Mesendoderm (in vitro differentiated cells): ENCODE data around the gene MATN4.

Experiments used
- DNase-seq: peaks from one replicate; pipeline ENCODE4 v3.0.0; 2013
- H2AK5ac ChIP-seq: 2 replicates; pipeline ENCODE4 v1.6.1; 2013; ENCODE audit warnings: low read length, inconsistent platforms
- H2BK120ac ChIP-seq: 2 replicates; pipeline ENCODE4 v1.6.1; 2013; ENCODE audit warnings: low read depth, mild to moderate bottlenecking, low read length, moderate library complexity, mixed read lengths
- H2BK15ac ChIP-seq: replicated peaks from 2 replicates; pipeline ENCODE4 v1.6.1; 2013; ENCODE audit warnings: low read depth, mild to moderate bottlenecking, moderate library complexity
- H2BK5ac ChIP-seq: 2 replicates; pipeline ENCODE4 v1.6.1; 2013; ENCODE audit warnings: low read length, inconsistent platforms
- H3K18ac ChIP-seq: 2 replicates; pipeline ENCODE4 v1.6.1; 2013; ENCODE audit warnings: mild to moderate bottlenecking, low read length, mixed read lengths
- H3K23ac ChIP-seq: one replicate; pipeline ENCODE4 v1.6.1; 2013; ENCODE audit warnings: low read length
- H3K27ac ChIP-seq: 2 replicates; pipeline ENCODE4 v1.5.1; 2013; ENCODE audit warnings: low read depth, mild to moderate bottlenecking, inconsistent platforms, low read length, moderate library complexity
- H3K27me3 ChIP-seq: 2 replicates; pipeline ENCODE4 v1.6.1; 2013; ENCODE audit warnings: low read length, control low read depth, mild to moderate bottlenecking, inconsistent platforms; ENCODE audit not compliant: insufficient read depth, poor library complexity
- H3K36me3 ChIP-seq: 2 replicates; pipeline ENCODE4 v1.6.1; 2013; ENCODE audit warnings: low read length, inconsistent platforms; ENCODE audit not compliant: control insufficient read depth, insufficient read depth
- H3K4ac ChIP-seq: one replicate; pipeline ENCODE4 v1.6.1; 2013; ENCODE audit warnings: low read depth, mild to moderate bottlenecking, low read length, moderate library complexity
- H3K4me1 ChIP-seq: 2 replicates; pipeline ENCODE4 v1.6.1; 2013; ENCODE audit warnings: low read depth, low read length, inconsistent platforms; ENCODE audit not compliant: control insufficient read depth
- H3K4me2 ChIP-seq: 2 replicates; pipeline ENCODE4 v1.6.1; 2013; ENCODE audit warnings: low read length
- H3K4me3 ChIP-seq: 2 replicates; pipeline ENCODE4 v1.5.1; 2013; ENCODE audit warnings: mild to moderate bottlenecking, low read length
- H3K56ac ChIP-seq: one replicate; pipeline ENCODE4 v1.6.1; 2013; ENCODE audit warnings: low read length
- H3K79me1 ChIP-seq: 2 replicates; pipeline ENCODE4 v1.6.1; 2013; ENCODE audit warnings: low read length, inconsistent platforms
- H3K79me2 ChIP-seq: 2 replicates; pipeline ENCODE4 v1.6.1; 2013; ENCODE audit warnings: mild to moderate bottlenecking, low read length; ENCODE audit not compliant: control insufficient read depth, insufficient read depth
- H3K9ac ChIP-seq: 2 replicates; pipeline ENCODE4 v1.6.1; 2013; ENCODE audit warnings: low read length, inconsistent platforms
- H4K5ac ChIP-seq: one replicate; pipeline ENCODE4 v1.6.1; 2013; ENCODE audit warnings: low read length
- H4K8ac ChIP-seq: one replicate; pipeline ENCODE4 v1.6.1; 2013; ENCODE audit warnings: low read depth, mild to moderate bottlenecking, control low read depth, low read length, moderate library complexity
- WGBS: extraction: QIAGEN DNeasy Blood & Tissue Kit; methylation state at CpG from one replicate; pipeline ENCODE4 v1.1.7; 2013; ENCODE audit warnings: low lambda C conversion rate, missing lambda C conversion rate; ENCODE audit not compliant: insufficient coverage; ENCODE audit errors: extremely low coverage; 5-methylcytosine and 5-hydroxymethylcytosine counted together

Gene MATN4

DNA sequence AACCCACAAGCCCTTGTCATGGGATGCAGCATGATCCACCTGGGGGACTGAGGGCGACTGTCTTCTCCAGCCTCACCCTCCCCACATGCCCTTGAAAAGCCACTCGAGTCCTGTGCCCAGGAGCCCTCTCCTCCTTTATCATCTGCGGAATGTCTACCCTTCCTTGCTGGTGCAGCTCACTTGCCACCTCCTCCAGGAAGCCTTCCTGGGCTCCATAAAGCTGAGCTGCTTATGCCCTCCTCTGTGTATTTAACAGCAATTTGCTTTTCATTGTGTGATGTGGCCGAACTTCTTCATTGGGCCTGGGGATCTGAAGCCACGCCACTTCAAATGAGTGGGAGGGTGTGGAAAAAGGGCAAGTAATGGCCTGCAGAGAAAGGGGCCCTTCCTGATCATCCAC is 19.2 kb downstream of the MATN4 start:
- no peaks in the 10 kb centered on the region for H3K4me1 ChIP-seq
- no peak overlapping the region for H3K4me3 ChIP-seq
- H3K23ac ChIP-seq = no peak overlapping the region
- no peak for DNase-seq
- H2BK15ac ChIP-seq = no peak overlapping the region
- H2BK120ac ChIP-seq = no peak overlapping the region
- WGBS = no CpG with 5 or more reads among the region's 5 CpGs
- H3K27me3 ChIP-seq = no peaks in the 10 kb centered on the region
- H4K8ac ChIP-seq = no peak overlapping the region
- H3K56ac ChIP-seq = no peak overlapping the region
- H3K18ac ChIP-seq = no peak overlapping the region
- no peaks in the 10 kb centered on the region for H3K79me2 ChIP-seq
- no peak overlapping the region for H3K27ac ChIP-seq
- no peaks in the 10 kb centered on the region for H3K36me3 ChIP-seq
- H4K5ac ChIP-seq = no peak overlapping the region
- no peak overlapping the region for H3K4ac ChIP-seq
- H2BK5ac ChIP-seq = no peak overlapping the region
- H3K79me1 ChIP-seq = no peaks in the 10 kb centered on the region
- H3K4me2 ChIP-seq = no peak overlapping the region
- no peak overlapping the region for H2AK5ac ChIP-seq
- H3K9ac ChIP-seq = no peak overlapping the region

DNA sequence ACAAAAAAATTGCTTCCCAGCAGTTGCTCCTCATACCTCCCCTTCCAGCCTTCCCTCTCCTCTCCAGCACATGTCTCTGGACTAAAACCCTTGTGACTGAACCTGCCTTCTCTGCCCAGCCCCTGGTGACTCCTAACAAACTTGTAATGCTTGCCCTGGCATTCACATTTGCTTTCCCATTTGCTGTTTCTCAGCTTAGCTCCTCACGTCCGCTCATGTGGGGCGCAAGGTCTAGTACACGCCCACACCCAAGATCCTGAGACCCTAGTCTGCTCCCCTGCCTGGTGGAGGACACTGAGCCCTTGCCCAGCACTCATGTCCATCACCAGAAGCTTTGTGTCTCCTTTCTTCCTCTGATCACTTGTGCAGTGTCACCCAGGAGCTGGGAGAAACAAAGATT is 19.7 kb downstream of the MATN4 start:
- Histone ChIP-seq H3K27me3 (no peaks in the 10 kb centered on the region), H4K5ac (no peak overlapping the region), H3K23ac (no peak overlapping the region), H3K4me1 (no peaks in the 10 kb centered on the region), H3K4ac (no peak overlapping the region), H3K27ac (no peak overlapping the region), H3K36me3 (no peaks in the 10 kb centered on the region), H3K18ac (no peak overlapping the region), H4K8ac (no peak overlapping the region), H3K4me3 (no peak overlapping the region), H2BK5ac (no peak overlapping the region), H3K56ac (no peak overlapping the region), H3K79me1 (no peaks in the 10 kb centered on the region), H2BK15ac (no peak overlapping the region), H2BK120ac (no peak overlapping the region), H3K4me2 (no peak overlapping the region), H3K9ac (no peak overlapping the region), H3K79me2 (no peaks in the 10 kb centered on the region), H2AK5ac (no peak overlapping the region)
- DNase-seq = no peak
- WGBS = no CpG with 5 or more reads among the region's 4 CpGs

DNA sequence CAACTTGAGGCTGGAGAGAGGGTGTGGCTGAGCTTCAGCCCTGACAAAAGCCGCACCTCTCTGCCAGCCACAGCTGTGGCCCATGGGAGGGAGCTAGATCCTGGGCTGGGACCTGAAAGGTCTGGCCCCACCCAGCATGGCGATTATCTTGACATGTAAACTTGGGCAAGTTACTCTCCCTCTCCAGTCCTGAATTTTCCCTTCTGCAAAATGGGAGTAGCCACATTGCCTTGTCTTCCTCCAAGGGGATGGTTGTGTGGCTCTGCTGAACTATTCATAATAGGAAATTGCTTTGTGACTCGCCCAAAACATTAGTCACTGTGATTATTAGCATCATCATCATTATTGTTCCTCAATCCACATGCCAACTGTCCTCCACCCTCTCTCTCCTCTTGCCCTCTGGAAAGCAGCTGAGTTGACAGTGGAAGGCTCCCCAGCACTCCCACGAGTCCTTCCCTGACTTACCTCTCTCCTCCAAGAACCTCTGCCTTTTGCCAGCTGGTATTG is 24.5 kb downstream of the MATN4 start:
- no peak overlapping the region for H2BK5ac ChIP-seq
- DNase-seq = no peak
- no peaks in the 10 kb centered on the region for H3K4me1 ChIP-seq
- H3K9ac ChIP-seq = no peak overlapping the region
- no peak overlapping the region for H4K5ac ChIP-seq
- H3K79me1 ChIP-seq = no peaks in the 10 kb centered on the region
- no peak overlapping the region for H2AK5ac ChIP-seq
- H3K4ac ChIP-seq = no peak overlapping the region
- H3K4me3 ChIP-seq = no peak overlapping the region
- no peaks in the 10 kb centered on the region for H3K27me3 ChIP-seq
- no peak overlapping the region for H2BK120ac ChIP-seq
- H3K18ac ChIP-seq = no peak overlapping the region
- WGBS = no CpG with 5 or more reads among the region's 4 CpGs
- H3K56ac ChIP-seq = no peak overlapping the region
- no peak overlapping the region for H3K23ac ChIP-seq
- no peak overlapping the region for H4K8ac ChIP-seq
- no peak overlapping the region for H3K4me2 ChIP-seq
- no peaks in the 10 kb centered on the region for H3K36me3 ChIP-seq
- no peak overlapping the region for H2BK15ac ChIP-seq
- H3K79me2 ChIP-seq = no peaks in the 10 kb centered on the region
- no peak overlapping the region for H3K27ac ChIP-seq

DNA sequence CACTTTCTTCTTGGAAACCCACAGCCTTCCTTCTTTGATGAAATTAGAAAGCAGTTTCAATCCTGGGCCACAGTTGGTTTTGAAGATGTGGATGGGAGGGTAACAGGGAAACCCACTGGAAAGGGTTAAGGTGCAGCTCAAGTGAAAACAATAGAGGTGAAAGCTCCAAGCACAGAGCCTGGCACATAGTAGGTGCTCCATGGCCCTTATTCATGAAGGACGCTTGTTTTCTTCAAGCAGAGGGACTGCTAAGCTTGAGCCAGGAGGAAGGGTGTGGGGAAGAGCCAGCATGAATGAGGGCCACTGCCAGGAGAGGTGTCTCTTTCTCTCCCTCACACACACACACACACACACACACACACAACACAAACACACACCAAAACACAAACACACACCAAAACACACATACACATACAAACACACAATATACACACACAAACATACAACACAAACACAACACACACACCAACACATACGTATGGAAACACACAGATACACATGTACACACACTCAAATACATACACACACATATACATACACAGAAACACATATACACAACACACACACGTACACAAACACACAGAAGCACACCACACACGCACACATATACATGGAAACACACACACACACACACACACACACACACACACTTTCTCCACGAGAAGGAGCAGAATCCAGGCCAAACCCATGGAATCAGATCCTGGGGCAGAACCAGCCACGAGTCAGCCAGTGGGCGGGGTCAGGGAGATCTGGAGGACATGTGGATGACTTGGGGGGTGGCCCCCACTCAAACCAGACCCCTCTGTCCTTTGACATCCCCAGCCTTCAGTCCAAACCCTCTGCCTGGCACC is 25.2 kb downstream of the MATN4 start:
- no peaks in the 10 kb centered on the region for H3K27me3 ChIP-seq
- H3K56ac ChIP-seq = no peak overlapping the region
- H2BK15ac ChIP-seq = no peak overlapping the region
- H3K4me3 ChIP-seq = no peak overlapping the region
- no peak overlapping the region for H3K4me2 ChIP-seq
- no peak overlapping the region for H3K23ac ChIP-seq
- 100% methylated on average over 1 of the region's 7 CpGs for WGBS
- H2BK5ac ChIP-seq = no peak overlapping the region
- no peaks in the 10 kb centered on the region for H3K79me2 ChIP-seq
- no peak overlapping the region for H3K4ac ChIP-seq
- H3K4me1 ChIP-seq = no peaks in the 10 kb centered on the region
- no peaks in the 10 kb centered on the region for H3K36me3 ChIP-seq
- no peaks in the 10 kb centered on the region for H3K79me1 ChIP-seq
- no peak overlapping the region for H4K8ac ChIP-seq
- H3K27ac ChIP-seq = no peak overlapping the region
- no peak overlapping the region for H3K18ac ChIP-seq
- no peak overlapping the region for H4K5ac ChIP-seq
- no peak overlapping the region for H2BK120ac ChIP-seq
- H2AK5ac ChIP-seq = no peak overlapping the region
- no peak overlapping the region for H3K9ac ChIP-seq
- no peak for DNase-seq

DNA sequence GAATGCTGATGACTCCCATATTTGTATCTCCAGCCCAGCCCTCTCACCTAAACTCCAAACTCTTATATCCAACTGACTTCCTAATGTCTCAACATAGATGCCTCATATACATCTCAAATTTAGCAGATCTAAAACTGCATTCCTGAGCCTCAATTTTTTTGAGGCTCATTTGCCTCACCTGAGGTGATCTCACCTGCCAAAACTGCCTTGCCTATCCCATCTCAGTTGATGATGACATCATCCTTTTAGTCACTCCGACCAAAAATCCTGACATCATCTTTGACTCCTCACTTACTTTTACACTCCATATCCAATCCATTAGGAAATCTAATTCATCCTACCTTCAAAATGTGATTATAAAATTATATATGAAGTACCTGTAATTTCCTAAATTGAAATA is 28.1 kb downstream of the MATN4 start:
- Histone ChIP-seq H3K27ac (no peak overlapping the region), H3K79me2 (no peaks in the 10 kb centered on the region), H3K9ac (no peak overlapping the region), H2BK5ac (no peak overlapping the region), H3K18ac (no peak overlapping the region), H3K4me1 (no peaks in the 10 kb centered on the region), H3K4me3 (no peak overlapping the region), H3K56ac (no peak overlapping the region), H2BK15ac (no peak overlapping the region), H4K5ac (no peak overlapping the region), H3K27me3 (no peaks in the 10 kb centered on the region), H3K36me3 (no peaks in the 10 kb centered on the region), H2AK5ac (no peak overlapping the region), H3K4ac (no peak overlapping the region), H3K4me2 (no peak overlapping the region), H2BK120ac (no peak overlapping the region), H3K79me1 (no peaks in the 10 kb centered on the region), H4K8ac (no peak overlapping the region), H3K23ac (no peak overlapping the region)
- peak; percentile 54 for DNase-seq
- 100% methylated on average over 1 of the region's 1 CpG for WGBS

DNA sequence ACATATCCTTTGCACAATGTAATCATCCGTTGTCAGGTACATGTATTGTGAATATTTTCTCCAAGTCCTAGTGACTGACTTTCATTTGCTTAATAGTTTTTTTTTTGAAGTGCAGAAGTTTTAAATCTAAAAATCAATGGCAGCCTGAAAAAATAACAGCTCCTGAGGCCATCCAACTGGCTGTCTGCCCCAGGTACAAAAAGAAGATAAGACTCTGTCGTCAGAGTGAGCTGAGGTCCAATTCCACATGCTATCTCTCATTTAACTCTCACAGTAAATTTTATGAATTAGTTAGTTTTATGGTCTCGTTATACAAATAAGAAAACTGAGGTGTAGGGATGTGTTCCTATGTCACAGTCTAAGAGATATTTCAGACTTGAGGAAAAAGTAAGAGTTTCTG is 32.8 kb downstream of the MATN4 start:
- H3K56ac ChIP-seq = no peak overlapping the region
- H3K9ac ChIP-seq = no peak overlapping the region
- H2AK5ac ChIP-seq = no peak overlapping the region
- H3K18ac ChIP-seq = no peak overlapping the region
- H3K79me2 ChIP-seq = no peaks in the 10 kb centered on the region
- no peaks in the 10 kb centered on the region for H3K79me1 ChIP-seq
- H3K36me3 ChIP-seq = no peaks in the 10 kb centered on the region
- H3K4me3 ChIP-seq = no peak overlapping the region
- no peak overlapping the region for H3K4ac ChIP-seq
- H2BK120ac ChIP-seq = no peak overlapping the region
- H2BK5ac ChIP-seq = no peak overlapping the region
- no peak overlapping the region for H3K4me2 ChIP-seq
- no peaks in the 10 kb centered on the region for H3K27me3 ChIP-seq
- DNase-seq = no peak
- WGBS = no CpG with 5 or more reads among the region's 3 CpGs
- no peak overlapping the region for H3K27ac ChIP-seq
- no peak overlapping the region for H2BK15ac ChIP-seq
- no peaks in the 10 kb centered on the region for H3K4me1 ChIP-seq
- no peak overlapping the region for H3K23ac ChIP-seq
- no peak overlapping the region for H4K5ac ChIP-seq
- H4K8ac ChIP-seq = no peak overlapping the region
